MM.1S (cell line): Measurements from ENCODE around the gene MATK.

Experiments used
- DNase-seq: peaks from one replicate; pipeline ENCODE4 v3.0.0-alpha.2; 2015
- H2AFZ ChIP-seq: fragments of 300-600 bp; sonication (generic); 2 replicates; pipeline ENCODE4 v1.6.0; 2016; ENCODE audit warnings: antibody characterized with exemption, low read length
- H3F3A ChIP-seq: fragments of 300-600 bp; sonication (generic); 2 replicates; pipeline ENCODE4 v1.6.1; 2016; ENCODE audit warnings: mild to moderate bottlenecking, antibody characterized with exemption, low read length, moderate library complexity, mixed read lengths; ENCODE audit not compliant: insufficient read depth
- H3K27ac ChIP-seq: fragments of 300-600 bp; sonication (generic); 2 replicates; pipeline ENCODE4 v1.5.1; 2016; ENCODE audit warnings: mild to moderate bottlenecking, low read length
- H3K27me3 ChIP-seq: fragments of 300-600 bp; sonication (generic); replicated peaks from 2 replicates; pipeline ENCODE4 v1.6.0; 2016; ENCODE audit warnings: low read length; ENCODE audit not compliant: insufficient read depth
- H3K36me3 ChIP-seq: fragments of 300-600 bp; sonication (generic); replicated peaks from 2 replicates; pipeline ENCODE4 v1.6.1; 2016; ENCODE audit warnings: mild to moderate bottlenecking, low read length, mixed read lengths; ENCODE audit not compliant: insufficient read depth
- H3K4me1 ChIP-seq: fragments of 300-600 bp; sonication (generic); 2 replicates; pipeline ENCODE4 v1.6.1; 2016; ENCODE audit warnings: low read length, mixed read lengths
- H3K4me2 ChIP-seq: fragments of 300-600 bp; sonication (generic); 2 replicates; pipeline ENCODE4 v1.6.0; 2016; ENCODE audit warnings: low read depth, low read length
- H3K4me3 ChIP-seq: fragments of 300-600 bp; sonication (generic); 2 replicates; pipeline ENCODE4 v1.5.1; 2016; ENCODE audit warnings: low read length, mixed read lengths
- H3K79me2 ChIP-seq: fragments of 300-600 bp; sonication (generic); 2 replicates; pipeline ENCODE4 v1.6.1; 2016; ENCODE audit warnings: mixed run types, low read length, mixed read lengths
- H3K9ac ChIP-seq: fragments of 300-600 bp; sonication (generic); 2 replicates; pipeline ENCODE4 v1.6.1; 2016; ENCODE audit warnings: low read length, mixed read lengths
- H3K9me2 ChIP-seq: fragments of 300-600 bp; sonication (generic); replicated peaks from 2 replicates; pipeline ENCODE4 v1.6.1; 2016; ENCODE audit warnings: mild to moderate bottlenecking, low read length, mixed read lengths; ENCODE audit not compliant: insufficient read depth
- H3K9me3 ChIP-seq: fragments of 300-600 bp; sonication (generic); replicated peaks from 2 replicates; pipeline ENCODE4 v1.6.1; 2016; ENCODE audit warnings: mild to moderate bottlenecking, low read length, mixed read lengths; ENCODE audit not compliant: insufficient read depth
- H4K20me1 ChIP-seq: fragments of 300-600 bp; sonication (generic); 2 replicates; pipeline ENCODE4 v1.6.1; 2016; ENCODE audit warnings: mild to moderate bottlenecking, low read length, moderate library complexity, mixed read lengths; ENCODE audit not compliant: insufficient read depth
- EZH2 ChIP-seq: fragments of 300-600 bp; sonication (generic); optimal IDR thresholded peaks from 2 replicates; pipeline ENCODE3; 2017; ENCODE audit warnings: low read depth, mild to moderate bottlenecking, antibody characterized with exemption, low read length, mixed read lengths
- EZH2phosphoT487 ChIP-seq: fragments of 300-600 bp; sonication (generic); IDR thresholded peaks from 2 replicates; pipeline ENCODE4 v1.6.1; 2018; ENCODE audit warnings: antibody characterized with exemption, low read length
- TF ChIP-seq, protein P1 (sequence below): fragments of 300-600 bp; sonication (generic); IDR thresholded peaks from 2 replicates; pipeline ENCODE4 v1.5.1; 2016; ENCODE audit warnings: antibody characterized with exemption, low read length, mixed read lengths

Gene MATK

DNA sequence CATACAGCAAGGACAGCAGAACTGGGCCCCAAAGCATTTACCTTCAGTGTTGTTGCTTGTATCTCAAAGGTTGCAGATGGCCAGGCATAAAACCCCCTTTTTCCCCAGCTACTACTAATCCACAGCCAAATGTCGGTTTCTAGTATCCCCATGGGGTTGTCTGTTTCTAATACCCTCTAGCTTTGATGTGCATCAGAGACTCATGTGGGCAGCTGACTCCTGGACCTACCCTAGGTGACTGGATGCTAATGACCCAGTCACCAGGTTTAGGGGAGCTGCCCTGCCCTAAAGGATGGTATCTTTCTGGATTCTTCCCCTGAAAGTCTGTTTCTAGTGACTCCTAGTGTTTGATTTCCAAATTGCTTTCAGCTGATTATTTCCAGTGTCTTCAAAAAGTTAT, 54.1 kb downstream of the MATK start:
- H2AFZ ChIP-seq: no peak overlapping the region
- no peaks in the 10 kb centered on the region for H3K36me3 ChIP-seq
- TF ChIP-seq EZH2 (no peak), EZH2phosphoT487 (no peak)
- TF ChIP-seq, protein P1, sequence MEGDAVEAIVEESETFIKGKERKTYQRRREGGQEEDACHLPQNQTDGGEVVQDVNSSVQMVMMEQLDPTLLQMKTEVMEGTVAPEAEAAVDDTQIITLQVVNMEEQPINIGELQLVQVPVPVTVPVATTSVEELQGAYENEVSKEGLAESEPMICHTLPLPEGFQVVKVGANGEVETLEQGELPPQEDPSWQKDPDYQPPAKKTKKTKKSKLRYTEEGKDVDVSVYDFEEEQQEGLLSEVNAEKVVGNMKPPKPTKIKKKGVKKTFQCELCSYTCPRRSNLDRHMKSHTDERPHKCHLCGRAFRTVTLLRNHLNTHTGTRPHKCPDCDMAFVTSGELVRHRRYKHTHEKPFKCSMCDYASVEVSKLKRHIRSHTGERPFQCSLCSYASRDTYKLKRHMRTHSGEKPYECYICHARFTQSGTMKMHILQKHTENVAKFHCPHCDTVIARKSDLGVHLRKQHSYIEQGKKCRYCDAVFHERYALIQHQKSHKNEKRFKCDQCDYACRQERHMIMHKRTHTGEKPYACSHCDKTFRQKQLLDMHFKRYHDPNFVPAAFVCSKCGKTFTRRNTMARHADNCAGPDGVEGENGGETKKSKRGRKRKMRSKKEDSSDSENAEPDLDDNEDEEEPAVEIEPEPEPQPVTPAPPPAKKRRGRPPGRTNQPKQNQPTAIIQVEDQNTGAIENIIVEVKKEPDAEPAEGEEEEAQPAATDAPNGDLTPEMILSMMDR: no peak
- no peaks in the 10 kb centered on the region for H4K20me1 ChIP-seq
- H3K79me2 ChIP-seq: no peaks in the 10 kb centered on the region
- no peaks in the 10 kb centered on the region for H3K4me1 ChIP-seq
- H3K9me3 ChIP-seq: no peaks in the 10 kb centered on the region
- no peak overlapping the region for H3K9ac ChIP-seq
- DNase-seq: no peak
- H3K27ac ChIP-seq: no peak overlapping the region
- H3K4me2 ChIP-seq: no peak overlapping the region
- no peak overlapping the region for H3K4me3 ChIP-seq
- H3K9me2 ChIP-seq: no peaks in the 10 kb centered on the region
- H3K27me3 ChIP-seq: peaks cover 73% of the 10 kb centered on the region
- no peaks in the 10 kb centered on the region for H3F3A ChIP-seq

DNA sequence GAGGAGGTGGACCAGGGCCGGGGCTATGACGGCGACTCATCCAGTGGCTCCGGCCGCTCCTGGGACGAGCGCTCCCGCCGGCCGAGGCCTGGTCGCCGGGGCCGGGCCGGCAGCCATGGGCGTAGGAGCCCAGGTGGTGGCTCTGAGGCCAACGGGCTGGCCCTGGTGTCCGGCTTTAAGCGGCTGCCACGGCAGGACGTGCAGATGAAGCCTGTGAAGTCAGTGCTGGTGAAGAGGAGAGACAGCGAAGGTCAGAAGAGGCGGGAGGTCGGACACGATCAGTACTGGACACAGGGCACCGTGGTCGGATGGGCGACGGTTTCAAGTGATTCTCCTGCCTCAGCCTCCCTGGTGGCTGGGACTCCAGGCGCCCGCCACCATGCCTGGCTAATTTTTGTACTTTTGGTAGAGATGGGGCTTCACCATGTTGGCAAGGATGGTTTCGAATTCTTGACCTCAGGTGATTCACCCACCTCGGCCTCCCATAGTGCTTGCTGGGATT, 55.7 kb downstream of the MATK start:
- DNase-seq: no peak
- Histone ChIP-seq H3K4me3 (no peak overlapping the region), H3K4me1 (no peaks in the 10 kb centered on the region), H3K9me3 (no peaks in the 10 kb centered on the region), H3K36me3 (no peaks in the 10 kb centered on the region), H3K79me2 (no peaks in the 10 kb centered on the region), H3K27ac (no peak overlapping the region), H2AFZ (no peak overlapping the region), H3K9me2 (no peaks in the 10 kb centered on the region), H4K20me1 (no peaks in the 10 kb centered on the region), H3K4me2 (no peak overlapping the region), H3F3A (no peaks in the 10 kb centered on the region), H3K9ac (no peak overlapping the region), H3K27me3 (peaks cover 61% of the 10 kb centered on the region)
- TF ChIP-seq EZH2phosphoT487: no peak
- TF ChIP-seq EZH2: no peak
- TF ChIP-seq, protein P1: no peak
